Vagina (tissue), 2 donors: ENCODE data around the gene CREB3L1. TPM values are rescaled to one million over a fixed set of nuclear protein-coding genes. Genes with fewer than 3 reads are reported as not detected.

Source experiments
- DNase-seq, 2 donors: peaks; one replicate each; pipeline ENCODE4 v3.0.0-alpha.2; 2017; ENCODE audit errors: extremely low spot score in 2 of 2
- H3K27ac ChIP-seq: fragments of 200-600 bp; sonication (generic); one replicate; pipeline ENCODE4 v1.5.1; 2019
- H3K27me3 ChIP-seq: fragments of 200-600 bp; sonication (generic); one replicate; pipeline ENCODE4 v1.5.1; 2019
- H3K36me3 ChIP-seq, 2 donors: fragments of 200-600 bp; sonication (generic); one replicate each; pipeline ENCODE4 v1.5.1; 2017 to 2019
- H3K4me1 ChIP-seq: fragments of 200-600 bp; sonication (generic); one replicate; pipeline ENCODE4 v1.5.1; 2019
- H3K4me3 ChIP-seq, 2 donors: fragments of 200-600 bp; sonication (generic); 1 replicate in 1 of 2; 2 replicates in 1 of 2; pipeline ENCODE4 v1.5.1; 2016 to 2019
- H3K9me3 ChIP-seq: fragments of 200-600 bp; sonication (generic); one replicate; pipeline ENCODE4 v1.5.1; 2019
- POLR2A ChIP-seq, 2 donors: fragments of 450-650 bp; IDR thresholded peaks; one replicate each; pipeline ENCODE4 v1.6.1; 2017; ENCODE audit warnings: antibody characterized with exemption in 2 of 2, mild to moderate bottlenecking in 2 of 2, moderate library complexity in 2 of 2
- POLR2AphosphoS5 ChIP-seq, 2 donors: sonication (generic); formaldehyde crosslinking; IDR thresholded peaks; one replicate each; pipeline ENCODE4 v1.9.0; 2017; ENCODE audit warnings: antibody characterized with exemption in 2 of 2, mild to moderate bottlenecking in 2 of 2, low read depth in 1 of 2; ENCODE audit not compliant: insufficient read depth in 1 of 2
- intact Hi-C: fragments of 100-400 bp; cut with DNase I; formaldehyde crosslinking; loops from one replicate; pipeline ENCODE4 v1.15.1; 2023
- total RNA-seq: library from RNA; depleted of rRNA; stranded (reverse); fragments of >200 nt; gene quantifications from one replicate; pipeline ENCODE4 v1.2.3, GENCODE V29; 2016
- TF ChIP-seq, protein P1 (sequence below), 3 experiments: fragments of 450-650 bp in 2 of 3; fragments of 200-600 bp in 1 of 3; sonication (generic) in 1 of 3; IDR thresholded peaks; one replicate each; pipeline ENCODE4 v1.5.1; 2017 to 2019; ENCODE audit warnings: antibody characterized with exemption in 3 of 3, mild to moderate bottlenecking in 2 of 3, moderate library complexity in 2 of 3

CREB3L1 gene
- total RNA-seq, 1 donor from 2014 or later: 11.8 TPM

- intact Hi-C loops: no loop called here
- Histone ChIP-seq H3K9me3 (no peaks in the 10 kb centered on the region), H3K4me1 (peaks cover 36% of the 10 kb centered on the region), H3K27me3 (peaks cover 7% of the 10 kb centered on the region), H3K4me3 (no peak overlapping the region), H3K36me3 (no peaks in the 10 kb centered on the region), H3K27ac (peak overlapping the region; percentile 71)
- TF ChIP-seq POLR2AphosphoS5 (IDR thresholded peaks at IDR 0.05; ENCODE audit: insufficient read depth in 1 of 2, low read depth in 1 of 2): no peak
- TF ChIP-seq, protein P1, sequence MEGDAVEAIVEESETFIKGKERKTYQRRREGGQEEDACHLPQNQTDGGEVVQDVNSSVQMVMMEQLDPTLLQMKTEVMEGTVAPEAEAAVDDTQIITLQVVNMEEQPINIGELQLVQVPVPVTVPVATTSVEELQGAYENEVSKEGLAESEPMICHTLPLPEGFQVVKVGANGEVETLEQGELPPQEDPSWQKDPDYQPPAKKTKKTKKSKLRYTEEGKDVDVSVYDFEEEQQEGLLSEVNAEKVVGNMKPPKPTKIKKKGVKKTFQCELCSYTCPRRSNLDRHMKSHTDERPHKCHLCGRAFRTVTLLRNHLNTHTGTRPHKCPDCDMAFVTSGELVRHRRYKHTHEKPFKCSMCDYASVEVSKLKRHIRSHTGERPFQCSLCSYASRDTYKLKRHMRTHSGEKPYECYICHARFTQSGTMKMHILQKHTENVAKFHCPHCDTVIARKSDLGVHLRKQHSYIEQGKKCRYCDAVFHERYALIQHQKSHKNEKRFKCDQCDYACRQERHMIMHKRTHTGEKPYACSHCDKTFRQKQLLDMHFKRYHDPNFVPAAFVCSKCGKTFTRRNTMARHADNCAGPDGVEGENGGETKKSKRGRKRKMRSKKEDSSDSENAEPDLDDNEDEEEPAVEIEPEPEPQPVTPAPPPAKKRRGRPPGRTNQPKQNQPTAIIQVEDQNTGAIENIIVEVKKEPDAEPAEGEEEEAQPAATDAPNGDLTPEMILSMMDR (IDR thresholded peaks at IDR 0.05): no peak
- no peak for TF ChIP-seq POLR2A (IDR thresholded peaks at IDR 0.05)
- no peak for DNase-seq
Measured at GRCh38 chr11:46337626-46338345, 60.3 kb downstream of the CREB3L1 start.

DNA sequence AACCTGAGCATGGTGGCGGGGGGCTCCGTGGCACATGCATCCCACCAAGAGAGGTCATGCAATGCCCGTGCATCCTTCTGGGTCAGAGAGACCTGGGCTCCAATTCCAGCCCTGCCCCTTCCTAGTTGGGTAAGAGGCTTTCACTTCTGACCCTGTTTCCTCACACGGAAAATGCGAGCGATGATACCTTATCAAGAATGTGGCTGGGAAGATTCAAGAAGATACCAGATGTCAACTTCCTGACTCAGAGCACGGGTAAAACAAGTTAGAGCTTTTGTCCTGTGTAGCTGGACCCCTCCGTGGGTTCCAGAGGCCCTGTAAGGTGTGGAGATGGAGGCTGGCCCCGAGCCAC lies 61.1 kb downstream of the CREB3L1 start:
- TF ChIP-seq, protein P1 (IDR thresholded peaks at IDR 0.05): no peak
- TF ChIP-seq POLR2A (IDR thresholded peaks at IDR 0.05) (no peak), POLR2AphosphoS5 (IDR thresholded peaks at IDR 0.05; ENCODE audit: insufficient read depth in 1 of 2, low read depth in 1 of 2) (no peak)
- intact Hi-C loops: no loop called here
- Histone ChIP-seq H3K4me1 (peaks cover 29% of the 10 kb centered on the region), H3K27me3 (peaks cover 4% of the 10 kb centered on the region), H3K4me3 (peak overlapping the region; percentile 27 to 33), H3K27ac (peak overlapping the region; percentile 71), H3K36me3 (no peaks in the 10 kb centered on the region), H3K9me3 (no peaks in the 10 kb centered on the region)
- DNase-seq: no peak

GRCh38 chr11:46338988-46339666 lies 61.7 kb downstream of the CREB3L1 start:
- Histone ChIP-seq H3K36me3 (no peaks in the 10 kb centered on the region), H3K27me3 (peaks cover under 1% of the 10 kb centered on the region), H3K9me3 (no peaks in the 10 kb centered on the region), H3K27ac (peak overlapping the region; percentile 71), H3K4me3 (peak overlapping the region; percentile 27 to 33), H3K4me1 (peaks cover 26% of the 10 kb centered on the region)
- DNase-seq: no peak
- TF ChIP-seq POLR2A (IDR thresholded peaks at IDR 0.05): no peak
- TF ChIP-seq POLR2AphosphoS5 (IDR thresholded peaks at IDR 0.05; ENCODE audit: insufficient read depth in 1 of 2, low read depth in 1 of 2): peak in 1 of 2 donors; percentile 37
- TF ChIP-seq, protein P1 (IDR thresholded peaks at IDR 0.05): no peak
- intact Hi-C loops: no loop called here

- DNase-seq: no peak
- TF ChIP-seq POLR2AphosphoS5 (IDR thresholded peaks at IDR 0.05; ENCODE audit: insufficient read depth in 1 of 2, low read depth in 1 of 2) (no peak), POLR2A (IDR thresholded peaks at IDR 0.05) (no peak)
- TF ChIP-seq, protein P1 (IDR thresholded peaks at IDR 0.05): no peak
- peak overlapping the region; percentile 71 for H3K27ac ChIP-seq
- peaks cover 26% of the 10 kb centered on the region for H3K4me1 ChIP-seq
- no peaks in the 10 kb centered on the region for H3K27me3 ChIP-seq
- intact Hi-C loops: no loop called here
- H3K36me3 ChIP-seq: no peaks in the 10 kb centered on the region
- no peak overlapping the region for H3K4me3 ChIP-seq
- no peaks in the 10 kb centered on the region for H3K9me3 ChIP-seq
Measured at GRCh38 chr11:46339816-46340215, 62.4 kb downstream of the CREB3L1 start.

DNA sequence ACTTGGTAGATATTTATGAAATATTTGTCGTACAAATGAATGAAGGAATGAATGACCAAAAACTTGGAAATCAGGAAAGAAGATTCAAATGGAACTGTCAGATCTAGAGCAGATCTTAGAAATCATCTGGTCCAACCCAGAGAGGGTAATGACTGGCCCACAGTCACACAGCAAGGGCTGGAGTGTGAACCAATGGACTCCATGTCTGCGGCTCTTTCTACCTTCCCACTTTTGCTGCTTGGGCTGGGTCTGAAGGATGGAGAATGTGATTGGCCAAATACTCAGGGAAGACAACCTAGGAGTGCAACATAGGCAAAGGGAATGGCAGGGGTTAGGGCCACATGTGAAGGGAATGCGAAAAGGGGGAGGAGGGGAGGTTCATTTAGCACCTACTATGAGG lies 64.0 kb downstream of the CREB3L1 start:
- Histone ChIP-seq H3K36me3 (no peaks in the 10 kb centered on the region), H3K27ac (no peak overlapping the region), H3K4me3 (no peak overlapping the region), H3K4me1 (peaks cover 33% of the 10 kb centered on the region), H3K27me3 (no peaks in the 10 kb centered on the region), H3K9me3 (no peaks in the 10 kb centered on the region)
- intact Hi-C loops: no loop called here
- DNase-seq: no peak
- no peak for TF ChIP-seq POLR2A (IDR thresholded peaks at IDR 0.05)
- TF ChIP-seq, protein P1 (IDR thresholded peaks at IDR 0.05): no peak
- TF ChIP-seq POLR2AphosphoS5 (IDR thresholded peaks at IDR 0.05; ENCODE audit: insufficient read depth in 1 of 2, low read depth in 1 of 2): no peak
